ENCODE data around the gene ALKBH5. TPM values are rescaled to one million over a fixed set of nuclear protein-coding genes. Genes with fewer than 3 reads are reported as not detected.

The ALKBH5 gene
- polyA plus RNA-seq, 3 donors, result 50.4 to 79.1 (median 78.9) TPM

GRCh38 chr17:18253187-18253884, 69.7 kb downstream of the ALKBH5 start:
- intact Hi-C loops (cut with micrococcal nuclease), result no loop called here
- Mint-ChIP-seq H3K4me1 (peaks cover 11% of the 10 kb centered on the region), H3K36me3 (peaks cover 78 to 88% of the 10 kb centered on the region in 2 donors), H3K9me3 (no peaks in the 10 kb centered on the region), H3K27me3 (ENCODE audit: low read depth in 3 of 3) (peaks cover 0 to 1% (median 0%) of the 10 kb centered on the region in 3 donors), H3K4me3 (no peak overlapping the region), H3K27ac (no peak overlapping the region)
- H3K4me3 ChIP-seq (replicated peaks in 1 of 3; ENCODE audit: low read depth in 2 of 3, low read length in 3 of 3), result no peak overlapping the region
- H4K20me1 ChIP-seq (ENCODE audit: insufficient read depth, low read length), result peaks cover 92% of the 10 kb centered on the region
- peaks cover 33% of the 10 kb centered on the region for H3K79me2 ChIP-seq (ENCODE audit: insufficient read depth, low read length)
- no peak overlapping the region for H3K4me2 ChIP-seq (replicated peaks; ENCODE audit: extremely low read depth, low read length, poor library complexity, severe bottlenecking)
- 98% methylated on average over 12 of the region's 16 CpGs for WGBS (ENCODE audit: insufficient coverage)
- no peaks in the 10 kb centered on the region for H3K9me3 ChIP-seq (replicated peaks in 1 of 2; ENCODE audit: control insufficient read depth in 1 of 2, insufficient read depth in 1 of 2, low read length in 2 of 2)
- no peak overlapping the region for H2AFZ ChIP-seq (ENCODE audit: insufficient read depth, low read depth, low read length, poor library complexity, severe bottlenecking)
- no peak overlapping the region for H3K27ac ChIP-seq (ENCODE audit: low read depth in 1 of 2, low read length in 2 of 2)
- DNase-seq, result no peak
- H3K27me3 ChIP-seq (ENCODE audit: control insufficient read depth in 2 of 2, insufficient read depth in 2 of 2, low read length in 2 of 2), result no peaks in the 10 kb centered on the region
- peaks cover 78 to 83% of the 10 kb centered on the region in 2 donors for H3K36me3 ChIP-seq (replicated peaks in 1 of 2; ENCODE audit: control insufficient read depth in 1 of 2, insufficient read depth in 2 of 2, low read length in 2 of 2)
- TF ChIP-seq CTCF (IDR thresholded peaks at IDR 0.05), result no peak
- H3K4me1 ChIP-seq (ENCODE audit: control insufficient read depth in 1 of 2, insufficient read depth in 2 of 2, low read length in 2 of 2), result peaks cover 10 to 14% of the 10 kb centered on the region in 2 donors
- no peak overlapping the region for H3K9ac ChIP-seq (ENCODE audit: insufficient read depth, low read length, poor library complexity, severe bottlenecking)

- intact Hi-C loops (cut with micrococcal nuclease), result no loop called here
- Mint-ChIP-seq H3K27me3 (ENCODE audit: low read depth in 3 of 3) (peaks cover 0 to 3% (median 0%) of the 10 kb centered on the region in 3 donors), H3K4me1 (peaks cover 14% of the 10 kb centered on the region), H3K9me3 (no peaks in the 10 kb centered on the region), H3K36me3 (peaks cover 70 to 80% of the 10 kb centered on the region in 2 donors), H3K27ac (peak overlapping the region in 2 of 7 donors; percentile 47 to 85), H3K4me3 (no peak overlapping the region)
- WGBS (ENCODE audit: insufficient coverage), result 99% methylated on average over 22 of the region's 27 CpGs
- H3K4me3 ChIP-seq (replicated peaks in 1 of 3; ENCODE audit: low read depth in 2 of 3, low read length in 3 of 3), result no peak overlapping the region
- H4K20me1 ChIP-seq (ENCODE audit: insufficient read depth, low read length), result peaks cover 84% of the 10 kb centered on the region
- no peak overlapping the region for H3K4me2 ChIP-seq (replicated peaks; ENCODE audit: extremely low read depth, low read length, poor library complexity, severe bottlenecking)
- H3K79me2 ChIP-seq (ENCODE audit: insufficient read depth, low read length), result peaks cover 39% of the 10 kb centered on the region
- H2AFZ ChIP-seq (ENCODE audit: insufficient read depth, low read depth, low read length, poor library complexity, severe bottlenecking), result no peak overlapping the region
- H3K27ac ChIP-seq (ENCODE audit: low read depth in 1 of 2, low read length in 2 of 2), result peak overlapping the region in 1 of 2 donors; percentile 20
- H3K36me3 ChIP-seq (replicated peaks in 1 of 2; ENCODE audit: control insufficient read depth in 1 of 2, insufficient read depth in 2 of 2, low read length in 2 of 2), result peaks cover 69 to 75% of the 10 kb centered on the region in 2 donors
- no peak overlapping the region for H3K9ac ChIP-seq (ENCODE audit: insufficient read depth, low read length, poor library complexity, severe bottlenecking)
- H3K9me3 ChIP-seq (replicated peaks in 1 of 2; ENCODE audit: control insufficient read depth in 1 of 2, insufficient read depth in 1 of 2, low read length in 2 of 2), result no peaks in the 10 kb centered on the region
- H3K4me1 ChIP-seq (ENCODE audit: control insufficient read depth in 1 of 2, insufficient read depth in 2 of 2, low read length in 2 of 2), result peaks cover 15 to 21% of the 10 kb centered on the region in 2 donors
- TF ChIP-seq CTCF (IDR thresholded peaks at IDR 0.05), result no peak
- no peak for DNase-seq
- no peaks in the 10 kb centered on the region for H3K27me3 ChIP-seq (ENCODE audit: control insufficient read depth in 2 of 2, insufficient read depth in 2 of 2, low read length in 2 of 2)
Observed at GRCh38 chr17:18253947-18254821, 70.6 kb downstream of the ALKBH5 start.

Data from CD14-positive monocyte (primary cell).